ENCODE measurements around the gene TBC1D19. TPM values are rescaled to one million over a fixed set of nuclear protein-coding genes. Genes with fewer than 3 reads are reported as not detected.

The TBC1D19 gene
- total RNA-seq, 2 experiments from 2014 or later: 3.8 to 4.1 TPM

- Mint-ChIP-seq H3K4me1 (ENCODE audit: low read depth) (no peaks in the 10 kb centered on the region), H3K27me3 (ENCODE audit: low read depth) (no peaks in the 10 kb centered on the region), H3K27ac (no peak overlapping the region), H3K4me3 (no peak overlapping the region), H3K36me3 (ENCODE audit: low read depth) (peaks cover 10% of the 10 kb centered on the region), H3K9me3 (peaks cover 13% of the 10 kb centered on the region)
- CTCF ChIA-PET: no interaction called here
- DNase-seq: no peak
- intact Hi-C loops (cut with micrococcal nuclease): no loop called here
Measured at GRCh38 chr4:26700110-26700509, 116.2 kb downstream of the TBC1D19 start.

DNA sequence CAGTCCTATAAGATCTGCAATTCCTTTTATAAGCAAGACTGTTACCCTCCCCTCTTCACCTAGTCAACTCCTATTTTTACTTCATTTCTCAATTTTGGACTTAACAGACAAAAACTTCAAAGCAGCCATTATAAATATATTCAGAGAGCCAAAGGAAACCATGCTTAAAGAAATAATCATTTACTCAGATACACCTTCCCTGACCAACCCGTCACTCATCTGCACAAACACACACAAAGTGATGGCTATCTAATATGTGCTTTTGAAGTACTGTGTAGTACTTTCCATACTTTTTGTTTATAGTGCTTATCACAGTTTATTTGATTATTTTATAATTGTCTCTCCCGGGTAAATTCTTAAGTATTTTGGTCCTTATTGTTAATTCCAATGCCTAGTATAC lies 117.2 kb downstream of the TBC1D19 start:
- CTCF ChIA-PET: no interaction called here
- Mint-ChIP-seq H3K4me3 (no peak overlapping the region), H3K27me3 (ENCODE audit: low read depth) (no peaks in the 10 kb centered on the region), H3K36me3 (ENCODE audit: low read depth) (peaks cover 9% of the 10 kb centered on the region), H3K9me3 (peaks cover 13% of the 10 kb centered on the region), H3K27ac (no peak overlapping the region), H3K4me1 (ENCODE audit: low read depth) (no peaks in the 10 kb centered on the region)
- DNase-seq: no peak
- intact Hi-C loops (cut with micrococcal nuclease): no loop called here

- H3K4me3 Mint-ChIP-seq: no peak overlapping the region
- H3K4me1 Mint-ChIP-seq (ENCODE audit: low read depth): no peaks in the 10 kb centered on the region
- H3K27me3 Mint-ChIP-seq (ENCODE audit: low read depth): no peaks in the 10 kb centered on the region
- H3K9me3 Mint-ChIP-seq: peaks cover 12% of the 10 kb centered on the region
- no peak for DNase-seq
- H3K36me3 Mint-ChIP-seq (ENCODE audit: low read depth): peaks cover 8% of the 10 kb centered on the region
- no peak overlapping the region for H3K27ac Mint-ChIP-seq
- CTCF ChIA-PET: no interaction called here
- intact Hi-C loops (cut with micrococcal nuclease): no loop called here
Measured at GRCh38 chr4:26701786-26702227, 117.9 kb downstream of the TBC1D19 start.

DNA sequence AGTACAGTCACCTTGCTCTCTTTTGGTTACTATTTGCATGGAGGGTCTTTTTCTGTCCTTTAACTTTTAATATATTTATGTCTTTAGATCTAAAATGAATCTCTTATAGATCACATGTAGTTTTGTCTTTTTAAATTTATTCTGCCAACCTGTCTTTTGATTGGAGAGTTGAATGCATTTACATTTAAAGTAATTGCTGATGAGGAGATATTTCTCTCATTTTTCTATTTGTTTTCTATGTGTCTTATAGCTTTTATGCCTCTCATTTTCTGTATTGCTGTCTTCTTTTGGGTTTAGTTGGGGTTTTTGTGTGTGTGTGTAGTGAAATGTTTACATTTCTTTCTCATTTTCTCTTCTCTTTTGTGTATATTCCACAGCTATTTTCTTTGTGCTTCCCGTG lies 123.5 kb downstream of the TBC1D19 start:
- CTCF ChIA-PET: no interaction called here
- Mint-ChIP-seq H3K27me3 (ENCODE audit: low read depth) (no peaks in the 10 kb centered on the region), H3K4me3 (no peak overlapping the region), H3K27ac (no peak overlapping the region), H3K4me1 (ENCODE audit: low read depth) (no peaks in the 10 kb centered on the region), H3K36me3 (ENCODE audit: low read depth) (peaks cover 9% of the 10 kb centered on the region), H3K9me3 (peaks cover 6% of the 10 kb centered on the region)
- intact Hi-C loops (cut with micrococcal nuclease): no loop called here
- no peak for DNase-seq

DNA sequence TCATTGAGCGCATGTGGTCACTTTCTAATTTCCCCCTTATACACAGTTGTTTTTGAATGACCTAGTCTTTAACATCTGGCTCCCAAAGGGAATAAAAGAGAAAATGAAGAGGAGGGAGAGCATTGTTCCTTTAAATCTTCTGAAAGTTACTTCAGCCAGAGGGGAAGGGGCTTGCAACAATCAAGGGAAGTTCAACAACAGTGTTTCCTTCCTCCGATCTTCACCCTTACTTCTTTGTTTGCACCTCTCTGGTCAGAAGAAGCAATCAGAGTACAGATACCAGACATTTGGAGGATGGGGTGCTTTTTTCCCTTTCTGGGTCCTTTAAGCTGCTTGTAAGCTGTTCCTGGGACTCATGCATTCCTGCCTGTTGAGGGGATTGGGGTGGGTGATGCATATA lies 125.4 kb downstream of the TBC1D19 start:
- no peaks in the 10 kb centered on the region for H3K27me3 Mint-ChIP-seq (ENCODE audit: low read depth)
- no peak for DNase-seq
- H3K9me3 Mint-ChIP-seq: peaks cover 6% of the 10 kb centered on the region
- no peaks in the 10 kb centered on the region for H3K4me1 Mint-ChIP-seq (ENCODE audit: low read depth)
- no peak overlapping the region for H3K27ac Mint-ChIP-seq
- intact Hi-C loops (cut with micrococcal nuclease): no loop called here
- H3K36me3 Mint-ChIP-seq (ENCODE audit: low read depth): peaks cover 9% of the 10 kb centered on the region
- CTCF ChIA-PET: no interaction called here
- no peak overlapping the region for H3K4me3 Mint-ChIP-seq

- Mint-ChIP-seq H3K4me1 (ENCODE audit: low read depth) (no peaks in the 10 kb centered on the region), H3K9me3 (peaks cover under 1% of the 10 kb centered on the region), H3K4me3 (no peak overlapping the region), H3K27me3 (ENCODE audit: low read depth) (no peaks in the 10 kb centered on the region), H3K27ac (no peak overlapping the region), H3K36me3 (ENCODE audit: low read depth) (peaks cover 5% of the 10 kb centered on the region)
- DNase-seq: no peak
- intact Hi-C loops (cut with micrococcal nuclease): no loop called here
- CTCF ChIA-PET: no interaction called here
Measured at GRCh38 chr4:26713563-26714151, 129.8 kb downstream of the TBC1D19 start.

DNA sequence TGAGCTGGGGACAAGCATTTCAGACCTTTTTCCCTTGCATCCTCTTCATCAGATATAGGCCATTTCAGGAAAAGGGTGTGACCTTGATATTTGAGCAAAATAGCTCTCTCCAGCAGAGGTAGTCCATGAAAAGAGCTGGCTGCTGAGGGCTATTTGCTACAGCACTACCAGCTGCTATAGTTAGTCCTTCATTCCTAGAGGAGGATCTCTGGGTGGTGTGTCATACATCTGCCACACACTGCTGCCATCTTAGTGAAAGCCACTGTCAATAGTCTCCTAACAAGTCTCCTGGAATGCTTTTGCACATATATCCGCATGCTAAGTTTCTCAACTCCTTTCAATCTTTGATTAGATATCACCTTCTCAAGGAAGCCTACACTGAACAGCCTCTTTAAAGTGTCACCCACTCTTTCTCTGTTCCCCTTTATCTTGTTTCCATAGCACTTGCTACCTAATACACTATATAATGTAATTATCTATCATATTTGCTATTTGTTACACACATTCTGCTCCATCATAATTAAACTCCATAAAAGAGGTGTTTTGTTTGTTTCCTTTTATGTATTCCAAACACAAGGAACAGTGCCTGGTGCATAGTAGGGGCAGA lies 131.9 kb downstream of the TBC1D19 start:
- intact Hi-C loops (cut with micrococcal nuclease): no loop called here
- CTCF ChIA-PET: no interaction called here
- Mint-ChIP-seq H3K36me3 (ENCODE audit: low read depth) (peaks cover under 1% of the 10 kb centered on the region), H3K27me3 (ENCODE audit: low read depth) (no peaks in the 10 kb centered on the region), H3K9me3 (no peaks in the 10 kb centered on the region), H3K4me1 (ENCODE audit: low read depth) (no peaks in the 10 kb centered on the region), H3K4me3 (no peak overlapping the region), H3K27ac (no peak overlapping the region)
- DNase-seq: no peak

GRCh38 chr4:26717332-26717731 lies 133.4 kb downstream of the TBC1D19 start:
- intact Hi-C loops (cut with micrococcal nuclease): no loop called here
- H3K27me3 Mint-ChIP-seq (ENCODE audit: low read depth): no peaks in the 10 kb centered on the region

DNA sequence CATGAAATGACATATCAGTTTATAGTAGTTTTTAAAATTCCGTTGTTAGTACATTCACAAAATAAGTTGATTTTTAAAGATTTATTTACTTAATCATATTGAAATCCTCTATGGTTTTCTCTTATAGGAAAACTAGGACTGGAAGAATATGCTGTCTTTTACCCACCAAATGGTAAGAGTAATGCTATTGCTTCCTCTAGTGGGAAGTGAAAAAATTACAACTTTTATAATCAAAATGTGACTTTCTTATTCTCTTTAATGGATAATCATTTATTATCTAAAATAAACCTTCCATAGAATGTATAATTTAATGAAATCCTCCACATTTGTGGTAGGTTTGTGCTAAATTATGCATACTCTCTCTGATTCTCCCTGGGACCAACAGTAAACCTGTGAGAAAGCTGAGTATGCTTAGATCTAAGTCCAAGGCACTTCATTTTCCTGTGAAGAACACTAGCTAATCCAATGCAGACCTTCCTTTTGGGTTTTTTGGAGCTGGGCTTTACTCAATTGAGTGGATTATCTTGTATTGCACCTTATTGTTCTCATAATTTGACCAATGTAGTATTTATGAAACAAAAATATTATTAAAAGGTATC lies 136.2 kb downstream of the TBC1D19 start:
- Mint-ChIP-seq H3K27ac (no peak overlapping the region), H3K4me1 (ENCODE audit: low read depth) (peaks cover 10% of the 10 kb centered on the region), H3K9me3 (no peaks in the 10 kb centered on the region), H3K27me3 (ENCODE audit: low read depth) (no peaks in the 10 kb centered on the region), H3K4me3 (no peak overlapping the region), H3K36me3 (ENCODE audit: low read depth) (peaks cover 1% of the 10 kb centered on the region)
- no peak for DNase-seq
- CTCF ChIA-PET: interaction anchor here (0.5 to 1.8 kb wide), 5 partner anchors 10 to 687 kb away, joined by 3 to 4 read pairs (median 3); no protein-coding TSS in a partner anchor
- intact Hi-C loops (cut with micrococcal nuclease): loop anchor here (1.0 to 5.0 kb wide), 5 partner anchors 261 to 733 kb away; no protein-coding TSS in a partner anchor

More at GRCh38 chr4:26717332-26717731, 133.4 kb downstream of the TBC1D19 start:
- no peaks in the 10 kb centered on the region for H3K9me3 Mint-ChIP-seq
- H3K4me3 Mint-ChIP-seq: no peak overlapping the region
- CTCF ChIA-PET: interaction anchor here (0.6 kb wide), 1 partner anchor 1176 kb away, joined by 3 read pairs; no protein-coding TSS in a partner anchor
- no peak overlapping the region for H3K27ac Mint-ChIP-seq
- no peaks in the 10 kb centered on the region for H3K4me1 Mint-ChIP-seq (ENCODE audit: low read depth)
- H3K36me3 Mint-ChIP-seq (ENCODE audit: low read depth): no peaks in the 10 kb centered on the region
- DNase-seq: no peak

DNA sequence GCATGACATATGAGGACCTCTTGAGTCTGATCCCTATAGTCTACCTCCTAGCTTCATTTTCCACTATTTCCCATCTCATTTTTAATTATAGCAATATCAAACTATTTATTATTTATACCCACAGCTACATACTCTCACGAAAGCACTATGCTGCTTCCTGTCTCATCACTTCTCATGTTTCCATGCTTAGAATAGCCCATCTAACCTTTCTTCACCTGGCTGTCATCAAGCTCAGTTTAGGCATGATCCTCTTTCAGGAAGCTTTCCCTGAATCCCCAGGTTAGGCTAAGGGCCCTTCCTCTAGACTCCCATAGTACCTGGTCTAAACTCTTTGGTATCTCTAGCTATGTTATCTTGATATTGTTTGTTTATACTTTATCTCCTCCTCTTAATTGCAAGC lies 137.8 kb downstream of the TBC1D19 start:
- Mint-ChIP-seq H3K4me1 (ENCODE audit: low read depth) (peaks cover 10% of the 10 kb centered on the region), H3K36me3 (ENCODE audit: low read depth) (peaks cover 7% of the 10 kb centered on the region), H3K4me3 (no peak overlapping the region), H3K27ac (no peak overlapping the region), H3K27me3 (ENCODE audit: low read depth) (no peaks in the 10 kb centered on the region), H3K9me3 (no peaks in the 10 kb centered on the region)
- DNase-seq: no peak
- intact Hi-C loops (cut with micrococcal nuclease): loop anchor here (2.0 to 5.0 kb wide), 4 partner anchors 291 to 734 kb away; no protein-coding TSS in a partner anchor
- CTCF ChIA-PET: interaction anchor here (0.6 to 1.4 kb wide), 4 partner anchors 10 to 391 kb away, joined by 3 read pairs; no protein-coding TSS in a partner anchor

- Mint-ChIP-seq H3K4me3 (no peak overlapping the region), H3K27ac (no peak overlapping the region), H3K4me1 (ENCODE audit: low read depth) (peaks cover 10% of the 10 kb centered on the region), H3K9me3 (no peaks in the 10 kb centered on the region), H3K27me3 (ENCODE audit: low read depth) (no peaks in the 10 kb centered on the region), H3K36me3 (ENCODE audit: low read depth) (peaks cover 7% of the 10 kb centered on the region)
- intact Hi-C loops (cut with micrococcal nuclease): loop anchor here (5.0 kb wide), 3 partner anchors 289 to 736 kb away; no protein-coding TSS in a partner anchor
- CTCF ChIA-PET: interaction anchor here (0.6 to 1.1 kb wide), 3 partner anchors 109 to 286 kb away, joined by 3 to 5 read pairs (median 3); no protein-coding TSS in a partner anchor
- DNase-seq: peak; percentile 5
Measured at GRCh38 chr4:26723216-26723615, 139.3 kb downstream of the TBC1D19 start.

GRCh38 chr4:26724534-26724933 lies 140.7 kb downstream of the TBC1D19 start:
- CTCF ChIA-PET: no interaction called here
- no peak for DNase-seq
- Mint-ChIP-seq H3K4me3 (no peak overlapping the region), H3K27me3 (ENCODE audit: low read depth) (no peaks in the 10 kb centered on the region), H3K4me1 (ENCODE audit: low read depth) (peaks cover 10% of the 10 kb centered on the region), H3K36me3 (ENCODE audit: low read depth) (peaks cover 7% of the 10 kb centered on the region), H3K27ac (no peak overlapping the region), H3K9me3 (no peaks in the 10 kb centered on the region)
- intact Hi-C loops (cut with micrococcal nuclease): loop anchor here (5.0 kb wide), 3 partner anchors 288 to 737 kb away; no protein-coding TSS in a partner anchor

Measured in activated naive CD4-positive, alpha-beta T cell treated with anti-CD3 and anti-CD28 coated beads for 36 hours (primary cell).